SK-N-SH treated with all-trans-retinoic acid at 6 μM for 48 hours (cell line): ENCODE results near the gene TSC22D4.

Experiments used
- ARNTL ChIP-seq: fragments of 450-650 bp; formaldehyde crosslinking; IDR thresholded peaks from 2 replicates; pipeline ENCODE4 v1.5.0; 2020; ENCODE audit warnings: low read depth, mild to moderate bottlenecking, moderate library complexity, borderline replicate concordance
- BACH2 ChIP-seq: fragments of 250-450 bp; sonication (Bioruptor Pico); IDR thresholded peaks from 2 replicates; pipeline ENCODE4 v1.9.0; 2021; ENCODE audit warnings: mild to moderate bottlenecking, borderline replicate concordance
- CREB5 ChIP-seq: fragments of 250-450 bp; sonication (Bioruptor Pico); IDR thresholded peaks from 2 replicates; pipeline ENCODE4 v1.5.1; 2020; ENCODE audit warnings: low read depth, mild to moderate bottlenecking, moderate library complexity
- CSDC2 ChIP-seq: fragments of 250-450 bp; sonication (Bioruptor Pico); IDR thresholded peaks from 2 replicates; pipeline ENCODE4 v1.5.0; 2020; ENCODE audit warnings: mild to moderate bottlenecking, moderate library complexity
- ESRRG ChIP-seq: fragments of 250-450 bp; sonication (Bioruptor Pico); IDR thresholded peaks from 2 replicates; pipeline ENCODE4 v1.6.1; 2021; ENCODE audit warnings: mild to moderate bottlenecking
- GLIS3 ChIP-seq: fragments of 250-450 bp; sonication (Bioruptor Pico); IDR thresholded peaks from 2 replicates; pipeline ENCODE4 v1.5.0; 2020; ENCODE audit warnings: mild to moderate bottlenecking, moderate library complexity
- OSR1 ChIP-seq: fragments of 250-450 bp; sonication (Bioruptor Pico); IDR thresholded peaks from 2 replicates; pipeline ENCODE4 v1.8.0; 2022; ENCODE audit warnings: moderate library complexity, mild to moderate bottlenecking, inconsistent platforms
- PATZ1 ChIP-seq: fragments of 250-450 bp; sonication (Bioruptor Pico); IDR thresholded peaks from 2 replicates; pipeline ENCODE4 v1.8.0; 2020; ENCODE audit warnings: mild to moderate bottlenecking, moderate library complexity, borderline replicate concordance
- PPARA ChIP-seq: fragments of 250-450 bp; sonication (Bioruptor Pico); IDR thresholded peaks from 2 replicates; pipeline ENCODE4 v1.5.0; 2020; ENCODE audit warnings: mild to moderate bottlenecking, borderline replicate concordance
- RARB ChIP-seq: fragments of 250-450 bp; sonication (Bioruptor Pico); IDR thresholded peaks from 2 replicates; pipeline ENCODE4 v1.8.0; 2021; ENCODE audit warnings: mild to moderate bottlenecking, moderate library complexity
- TCF4 ChIP-seq: fragments of 250-450 bp; sonication (Bioruptor Pico); IDR thresholded peaks from 2 replicates; pipeline ENCODE4 v1.8.0; 2021; ENCODE audit warnings: mild to moderate bottlenecking, moderate library complexity, borderline replicate concordance
- ZFP3 ChIP-seq: fragments of 250-450 bp; sonication (Bioruptor Pico); IDR thresholded peaks from 2 replicates; pipeline ENCODE4 v1.5.0; 2020; ENCODE audit warnings: mild to moderate bottlenecking, moderate library complexity
- ZFP30 ChIP-seq: fragments of 450-650 bp; formaldehyde crosslinking; IDR thresholded peaks from 2 replicates; pipeline ENCODE4 v1.5.0; 2022; ENCODE audit warnings: mild to moderate bottlenecking, moderate library complexity
- ZNF70 ChIP-seq: fragments of 450-650 bp; formaldehyde crosslinking; IDR thresholded peaks from 2 replicates; pipeline ENCODE4 v1.5.0; 2020; ENCODE audit warnings: mild to moderate bottlenecking, moderate library complexity

- TF ChIP-seq ESRRG (CRISPR knock-in tag) (no peak), CREB5 (CRISPR knock-in tag) (no peak), TCF4 (CRISPR knock-in tag) (no peak), BACH2 (CRISPR knock-in tag) (no peak), PPARA (no peak), RARB (CRISPR knock-in tag) (no peak), OSR1 (CRISPR knock-in tag) (no peak), ZFP30 (CRISPR knock-in tag) (no peak), ZFP3 (CRISPR knock-in tag) (no peak), ARNTL (CRISPR knock-in tag) (no peak), PATZ1 (no peak), ZNF70 (CRISPR knock-in tag) (no peak), CSDC2 (no peak), GLIS3 (CRISPR knock-in tag) (no peak)
These were observed 27.4 kb upstream of the TSC22D4 start for GRCh38 chr7:100506356-100506923.
